ENCODE measurements around the gene RIPOR3. TPM values are rescaled to one million over a fixed set of nuclear protein-coding genes. Genes with fewer than 3 reads are reported as not detected.

RIPOR3 gene
- total and polyA plus RNA-seq, 4 donors = 4.3 to 9.9 (median 7.7) TPM

GRCh38 chr20:50554694-50555579 lies 136.4 kb downstream of the RIPOR3 start:
- DNase-seq = no peak
- H3K4me1 ChIP-seq (ENCODE audit: control insufficient read depth in 5 of 5, insufficient read depth in 5 of 5, low read length in 5 of 5) = peaks cover 3 to 14% (median 5%) of the 10 kb centered on the region in 5 donors
- H3K9me3 ChIP-seq (ENCODE audit: control insufficient read depth in 4 of 4, insufficient read depth in 3 of 4, low read length in 3 of 4) = no peaks in the 10 kb centered on the region
- no peak for ATAC-seq (ENCODE audit: insufficient read depth, low FRiP score)
- H3K9ac ChIP-seq (ENCODE audit: insufficient read depth in 1 of 2, low read length in 2 of 2) = no peak overlapping the region
- no peak overlapping the region for H3K27ac ChIP-seq (ENCODE audit: low read depth in 1 of 2, low read length in 1 of 2)
- H3K36me3 ChIP-seq (ENCODE audit: control insufficient read depth in 4 of 4, insufficient read depth in 4 of 4, low read length in 4 of 4) = peaks cover 0 to 6% (median 0%) of the 10 kb centered on the region in 4 donors
- no peak for TF ChIP-seq CTCF (IDR thresholded peaks at IDR 0.05; ENCODE audit: control extremely low read depth, extremely low read depth)
- no peaks in the 10 kb centered on the region for H3K27me3 ChIP-seq (ENCODE audit: control insufficient read depth in 3 of 3, insufficient read depth in 3 of 3, low read length in 2 of 3)
- 97% methylated on average over 4 of the region's 4 CpGs for WGBS, 2 donors
- H3K4me3 ChIP-seq = no peak overlapping the region

GRCh38 chr20:50552979-50553378 lies 138.4 kb downstream of the RIPOR3 start:
- Histone ChIP-seq H3K9me3 (ENCODE audit: control insufficient read depth in 4 of 4, insufficient read depth in 3 of 4, low read length in 3 of 4) (no peaks in the 10 kb centered on the region), H3K36me3 (ENCODE audit: control insufficient read depth in 4 of 4, insufficient read depth in 4 of 4, low read length in 4 of 4) (peaks cover 0 to 8% (median 3%) of the 10 kb centered on the region in 4 donors), H3K9ac (ENCODE audit: insufficient read depth in 1 of 2, low read length in 2 of 2) (peak overlapping the region in 1 of 2 donors; percentile 5), H3K27ac (ENCODE audit: low read depth in 1 of 2, low read length in 1 of 2) (no peak overlapping the region), H3K27me3 (ENCODE audit: control insufficient read depth in 3 of 3, insufficient read depth in 3 of 3, low read length in 2 of 3) (no peaks in the 10 kb centered on the region), H3K4me1 (ENCODE audit: control insufficient read depth in 5 of 5, insufficient read depth in 5 of 5, low read length in 5 of 5) (peaks cover 7 to 16% (median 7%) of the 10 kb centered on the region in 5 donors), H3K4me3 (no peak overlapping the region)
- 98 to 100% methylated on average over 3 of the region's 3 CpGs for WGBS, 2 donors
- DNase-seq (no peak), ATAC-seq (ENCODE audit: insufficient read depth, low FRiP score) (no peak)
- no peak for TF ChIP-seq CTCF (IDR thresholded peaks at IDR 0.05; ENCODE audit: control extremely low read depth, extremely low read depth)

- TF ChIP-seq CTCF (IDR thresholded peaks at IDR 0.05; ENCODE audit: control extremely low read depth, extremely low read depth) = no peak
- DNase-seq = no peak
- ATAC-seq (ENCODE audit: insufficient read depth, low FRiP score) = no peak
- peaks cover 0 to 10% (median 2%) of the 10 kb centered on the region in 4 donors for H3K36me3 ChIP-seq (ENCODE audit: control insufficient read depth in 4 of 4, insufficient read depth in 4 of 4, low read length in 4 of 4)
- no peak overlapping the region for H3K27ac ChIP-seq (ENCODE audit: low read depth in 1 of 2, low read length in 1 of 2)
- no peaks in the 10 kb centered on the region for H3K27me3 ChIP-seq (ENCODE audit: control insufficient read depth in 3 of 3, insufficient read depth in 3 of 3, low read length in 2 of 3)
- peaks cover 9 to 28% (median 11%) of the 10 kb centered on the region in 5 donors for H3K4me1 ChIP-seq (ENCODE audit: control insufficient read depth in 5 of 5, insufficient read depth in 5 of 5, low read length in 5 of 5)
- no peak overlapping the region for H3K4me3 ChIP-seq
- WGBS, 2 donors = 91 to 94% methylated on average over 4 of the region's 4 CpGs
- no peaks in the 10 kb centered on the region for H3K9me3 ChIP-seq (ENCODE audit: control insufficient read depth in 4 of 4, insufficient read depth in 3 of 4, low read length in 3 of 4)
- H3K9ac ChIP-seq (ENCODE audit: insufficient read depth in 1 of 2, low read length in 2 of 2) = no peak overlapping the region
Measured at GRCh38 chr20:50551288-50551687, 140.1 kb downstream of the RIPOR3 start.

Measured in lung (tissue), 12 donors.